Measurements from ENCODE around the gene CDT1.

DNA sequence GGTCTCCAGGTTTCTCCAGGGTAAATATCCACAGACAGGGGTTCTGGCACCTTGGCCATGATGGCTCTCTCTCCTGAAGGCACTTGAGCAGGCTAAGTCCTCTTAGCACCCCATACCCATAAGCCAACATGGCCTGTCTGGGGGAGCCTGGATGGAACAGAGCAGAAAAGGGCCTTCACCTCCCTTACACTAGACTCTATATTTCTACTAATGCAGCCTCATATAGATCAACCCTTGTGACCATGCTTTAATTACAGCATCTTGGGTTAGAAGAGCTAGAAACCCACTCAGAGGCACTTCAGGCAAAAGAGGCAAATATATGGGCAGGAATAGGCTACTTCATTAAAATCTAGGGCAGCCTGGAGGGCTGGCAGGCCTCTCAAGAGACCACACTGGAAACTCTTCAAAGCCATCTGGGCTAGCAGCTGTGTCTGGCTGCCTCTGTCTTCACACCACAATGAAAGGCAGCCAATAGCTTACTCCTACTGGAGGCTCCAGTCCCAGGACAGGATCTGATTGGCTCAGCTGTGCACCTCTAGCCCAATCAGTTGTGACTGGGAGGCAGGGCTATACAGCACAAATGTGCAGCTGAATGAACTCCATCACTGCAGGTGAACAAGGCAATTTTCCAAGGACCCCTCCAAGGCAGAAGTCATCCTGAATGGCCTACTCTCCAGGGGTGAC lies 4.7 kb upstream of the CDT1 start:
- TF ChIP-seq, protein P1, sequence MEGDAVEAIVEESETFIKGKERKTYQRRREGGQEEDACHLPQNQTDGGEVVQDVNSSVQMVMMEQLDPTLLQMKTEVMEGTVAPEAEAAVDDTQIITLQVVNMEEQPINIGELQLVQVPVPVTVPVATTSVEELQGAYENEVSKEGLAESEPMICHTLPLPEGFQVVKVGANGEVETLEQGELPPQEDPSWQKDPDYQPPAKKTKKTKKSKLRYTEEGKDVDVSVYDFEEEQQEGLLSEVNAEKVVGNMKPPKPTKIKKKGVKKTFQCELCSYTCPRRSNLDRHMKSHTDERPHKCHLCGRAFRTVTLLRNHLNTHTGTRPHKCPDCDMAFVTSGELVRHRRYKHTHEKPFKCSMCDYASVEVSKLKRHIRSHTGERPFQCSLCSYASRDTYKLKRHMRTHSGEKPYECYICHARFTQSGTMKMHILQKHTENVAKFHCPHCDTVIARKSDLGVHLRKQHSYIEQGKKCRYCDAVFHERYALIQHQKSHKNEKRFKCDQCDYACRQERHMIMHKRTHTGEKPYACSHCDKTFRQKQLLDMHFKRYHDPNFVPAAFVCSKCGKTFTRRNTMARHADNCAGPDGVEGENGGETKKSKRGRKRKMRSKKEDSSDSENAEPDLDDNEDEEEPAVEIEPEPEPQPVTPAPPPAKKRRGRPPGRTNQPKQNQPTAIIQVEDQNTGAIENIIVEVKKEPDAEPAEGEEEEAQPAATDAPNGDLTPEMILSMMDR (IDR thresholded peaks at IDR 0.05; ENCODE audit: low read depth, low read length) = no peak
- no peak for TF ChIP-seq POLR2A (IDR thresholded peaks at IDR 0.05; ENCODE audit: extremely low read depth, insufficient read length)
- TF ChIP-seq, protein P2, sequence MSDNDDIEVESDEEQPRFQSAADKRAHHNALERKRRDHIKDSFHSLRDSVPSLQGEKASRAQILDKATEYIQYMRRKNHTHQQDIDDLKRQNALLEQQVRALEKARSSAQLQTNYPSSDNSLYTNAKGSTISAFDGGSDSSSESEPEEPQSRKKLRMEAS (IDR thresholded peaks at IDR 0.05; ENCODE audit: low read depth, low read length) = no peak
- TF ChIP-seq MYC (IDR thresholded peaks at IDR 0.05; ENCODE audit: low read depth, low read length) = no peak
